Small intestine (tissue), 4 donors: ENCODE data around the gene RBMY1A1. TPM values are rescaled to one million over a fixed set of nuclear protein-coding genes. Genes with fewer than 3 reads are reported as not detected.

Experiments used
- polyA plus RNA-seq, 4 donors: library from polyadenylated mRNA; stranded (reverse) in 3 of 4; unstranded in 1 of 4; fragments of 200-250 nt in 3 of 4; fragments of 120-200 nt in 1 of 4; gene quantifications; one replicate each; pipeline versions ENCODE4 v1.2.1 to v1.2.3, GENCODE V29; 2013
- donor health status: healthy with polysubstance abuse.
- donor health status: Bipolar disorder and iron deficiency.
- donor health status: healthy.

The RBMY1A1 gene
- polyA plus RNA-seq, 4 donors: not detected

Other genes starting within 250 kb of the RBMY1A1 start
- gene RBMY1B, start 23.5 kb upstream of the RBMY1A1 start, polyA plus RNA-seq: not detected